Stimulated activated naive CD8-positive, alpha-beta T cell treated with anti-CD3 and anti-CD28 coated beads, Interleukin-15, Interleukin-2, amounts not matched to agents 100 ng/mL and 50 ng/mL, for 24 hours (primary cell): ENCODE data around the gene CCP110.

Source experiments
- H3K27ac Mint-ChIP-seq: one replicate; pipeline ENCODE4 v1.8.0; 2021; ENCODE audit warnings: mild to moderate bottlenecking, mixed read lengths
- H3K27me3 Mint-ChIP-seq: one replicate; pipeline ENCODE4 v1.8.0; 2021; ENCODE audit warnings: mixed read lengths
- H3K36me3 Mint-ChIP-seq: one replicate; pipeline ENCODE4 v1.8.0; 2021; ENCODE audit warnings: low read depth, mixed read lengths
- H3K4me1 Mint-ChIP-seq: one replicate; pipeline ENCODE4 v1.8.0; 2021; ENCODE audit warnings: low read depth, mixed read lengths
- H3K4me3 Mint-ChIP-seq: one replicate; pipeline ENCODE4 v1.8.0; 2021; ENCODE audit warnings: mild to moderate bottlenecking, mixed read lengths
- H3K9me3 Mint-ChIP-seq: one replicate; pipeline ENCODE4 v1.8.0; 2021; ENCODE audit warnings: mixed read lengths

Gene CCP110

DNA sequence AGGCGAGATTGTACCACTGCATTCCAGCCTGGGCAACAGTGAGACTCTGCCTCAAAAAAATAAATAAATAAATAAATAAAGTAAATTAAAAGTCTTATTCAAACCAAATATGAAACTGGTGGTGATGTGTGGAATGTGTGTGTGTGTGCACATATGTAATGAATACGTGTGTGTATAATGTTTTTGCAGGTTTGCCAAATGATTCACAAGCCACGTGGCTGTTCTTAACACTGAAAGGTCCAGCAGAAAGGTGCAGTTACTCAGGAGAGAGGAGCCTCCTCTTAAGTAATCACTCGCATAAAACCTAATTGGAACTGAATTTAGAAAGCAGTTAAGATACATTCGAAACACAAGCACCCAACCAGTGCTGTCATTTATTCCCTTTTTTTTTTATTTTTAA, 24.7 kb upstream of the CCP110 start:
- no peak overlapping the region for H3K4me3 Mint-ChIP-seq
- no peaks in the 10 kb centered on the region for H3K9me3 Mint-ChIP-seq
- H3K36me3 Mint-ChIP-seq = peaks cover 45% of the 10 kb centered on the region
- no peaks in the 10 kb centered on the region for H3K27me3 Mint-ChIP-seq
- H3K4me1 Mint-ChIP-seq = peaks cover 5% of the 10 kb centered on the region
- no peak overlapping the region for H3K27ac Mint-ChIP-seq

DNA sequence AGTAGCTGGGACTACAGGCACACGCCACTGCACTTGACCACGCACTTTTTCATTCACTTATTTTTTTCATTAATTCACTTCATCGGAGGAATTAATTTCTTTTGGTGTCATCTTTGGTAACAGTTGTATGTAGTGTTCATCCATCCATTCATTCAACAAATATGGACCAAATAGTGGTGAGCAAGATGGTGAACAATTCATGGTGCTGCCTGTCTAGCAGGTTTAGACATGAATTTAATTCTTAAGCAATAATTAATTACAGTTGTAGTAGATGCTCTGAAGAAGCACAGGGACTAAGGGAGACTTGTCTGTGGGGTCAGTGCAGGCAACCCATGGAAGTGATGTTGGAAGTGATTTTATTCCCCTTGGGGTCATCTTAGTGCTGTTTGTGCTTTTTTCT, 24.3 kb upstream of the CCP110 start:
- H3K4me1 Mint-ChIP-seq = no peaks in the 10 kb centered on the region
- no peak overlapping the region for H3K4me3 Mint-ChIP-seq
- H3K9me3 Mint-ChIP-seq = no peaks in the 10 kb centered on the region
- H3K27ac Mint-ChIP-seq = no peak overlapping the region
- no peaks in the 10 kb centered on the region for H3K27me3 Mint-ChIP-seq
- peaks cover 48% of the 10 kb centered on the region for H3K36me3 Mint-ChIP-seq

DNA sequence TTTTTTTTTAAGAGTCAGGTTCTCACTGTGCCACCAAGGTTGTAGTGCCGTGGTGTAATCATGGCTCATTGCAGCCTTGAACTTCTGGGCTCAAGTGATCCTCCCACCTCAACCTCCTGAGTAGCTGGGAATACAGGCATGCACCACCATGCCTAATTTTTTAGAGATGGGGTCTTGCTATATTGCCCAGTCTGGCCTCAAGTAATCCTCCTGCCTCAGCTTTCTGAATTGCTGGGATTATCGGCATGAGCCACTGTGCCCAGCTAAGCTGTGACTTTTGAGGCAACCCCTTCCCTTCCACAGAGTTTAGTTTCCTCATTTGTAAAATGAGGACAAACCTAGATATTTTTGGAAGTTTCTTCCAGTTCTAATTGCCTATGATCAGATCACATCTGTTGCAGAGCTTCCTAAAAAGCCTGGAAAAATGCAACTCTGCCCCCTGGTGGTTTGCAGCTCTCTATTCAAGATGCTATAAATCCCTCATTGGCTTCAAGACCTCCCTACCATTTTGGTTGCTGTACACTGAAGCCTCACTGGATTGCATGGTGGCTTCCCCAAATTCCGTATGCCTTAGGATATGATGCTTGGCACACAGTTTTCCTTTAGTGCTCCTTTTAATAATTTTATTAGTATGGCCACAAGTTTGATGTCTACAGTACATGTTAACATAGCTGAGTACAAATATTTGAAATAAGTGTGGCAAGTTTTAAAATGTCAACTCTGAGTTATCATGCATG, 21.2 kb upstream of the CCP110 start:
- no peak overlapping the region for H3K27ac Mint-ChIP-seq
- H3K4me3 Mint-ChIP-seq = no peak overlapping the region
- no peaks in the 10 kb centered on the region for H3K9me3 Mint-ChIP-seq
- no peaks in the 10 kb centered on the region for H3K4me1 Mint-ChIP-seq
- H3K27me3 Mint-ChIP-seq = no peaks in the 10 kb centered on the region
- H3K36me3 Mint-ChIP-seq = peaks cover 52% of the 10 kb centered on the region

DNA sequence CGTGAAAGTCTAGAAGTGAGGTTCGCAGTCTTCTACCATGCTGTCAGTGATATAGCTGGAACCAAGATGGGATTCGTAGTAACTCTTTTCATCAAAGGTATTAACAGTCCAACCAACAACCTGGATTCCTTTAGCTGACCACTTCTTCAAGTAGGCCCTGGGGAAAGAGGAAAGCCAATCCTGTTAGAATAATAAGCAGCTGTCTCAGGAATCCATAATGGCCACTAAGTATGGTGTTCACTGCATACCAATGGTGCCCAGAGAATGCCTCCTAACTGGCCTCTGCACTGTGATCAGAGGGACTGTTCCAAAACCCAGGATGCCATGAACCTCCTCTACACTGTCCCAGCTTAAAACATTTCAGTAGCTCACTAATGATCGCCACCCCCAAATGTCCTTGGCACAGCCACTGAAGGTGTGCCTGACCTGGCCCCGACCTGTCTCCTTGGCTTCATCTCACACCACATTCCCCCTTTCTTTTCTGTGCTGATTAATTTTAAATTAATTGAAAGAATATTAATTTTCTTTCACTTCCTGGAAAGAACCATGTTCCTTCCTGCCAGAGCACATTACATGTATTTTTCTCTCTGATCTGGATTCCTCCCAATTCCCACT, 20.2 kb upstream of the CCP110 start:
- H3K36me3 Mint-ChIP-seq = peaks cover 57% of the 10 kb centered on the region
- H3K27ac Mint-ChIP-seq = no peak overlapping the region
- H3K4me3 Mint-ChIP-seq = no peak overlapping the region
- H3K27me3 Mint-ChIP-seq = no peaks in the 10 kb centered on the region
- H3K9me3 Mint-ChIP-seq = no peaks in the 10 kb centered on the region
- no peaks in the 10 kb centered on the region for H3K4me1 Mint-ChIP-seq

DNA sequence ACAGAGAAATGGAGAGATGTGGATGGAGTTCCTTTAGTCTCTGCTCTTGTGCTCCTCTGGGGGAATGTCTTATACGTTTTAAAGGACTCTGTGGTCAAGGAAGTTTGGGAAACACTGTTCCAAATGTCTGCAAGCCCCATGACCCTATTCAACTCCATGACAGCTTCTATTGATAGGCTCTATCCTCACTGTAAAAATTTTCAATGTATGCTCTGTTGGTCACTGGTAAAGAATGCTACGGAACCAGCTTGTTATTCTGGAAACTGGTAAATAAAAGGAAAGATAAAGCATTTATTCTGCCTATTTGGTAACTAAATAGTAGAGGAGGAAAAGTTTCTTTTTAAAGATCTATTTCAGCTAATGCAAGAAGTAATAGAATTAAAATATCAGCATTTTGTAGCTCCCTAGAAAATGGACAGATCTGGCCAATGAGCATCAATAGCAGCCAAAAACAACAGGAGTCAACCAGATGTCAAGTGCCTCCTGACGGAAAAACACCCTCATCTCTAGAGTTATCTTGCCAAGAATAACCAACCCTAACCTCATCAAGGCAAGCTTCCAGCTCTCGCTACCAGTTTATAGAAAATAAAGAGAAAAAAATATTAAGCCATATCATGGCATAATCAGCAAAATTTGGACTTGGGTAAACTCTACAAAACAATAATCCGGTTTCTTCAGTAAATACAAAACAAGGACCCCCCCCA, 18.0 kb upstream of the CCP110 start:
- Mint-ChIP-seq H3K9me3 (no peaks in the 10 kb centered on the region), H3K36me3 (peaks cover 52% of the 10 kb centered on the region), H3K27ac (no peak overlapping the region), H3K27me3 (no peaks in the 10 kb centered on the region), H3K4me1 (no peaks in the 10 kb centered on the region), H3K4me3 (no peak overlapping the region)

DNA sequence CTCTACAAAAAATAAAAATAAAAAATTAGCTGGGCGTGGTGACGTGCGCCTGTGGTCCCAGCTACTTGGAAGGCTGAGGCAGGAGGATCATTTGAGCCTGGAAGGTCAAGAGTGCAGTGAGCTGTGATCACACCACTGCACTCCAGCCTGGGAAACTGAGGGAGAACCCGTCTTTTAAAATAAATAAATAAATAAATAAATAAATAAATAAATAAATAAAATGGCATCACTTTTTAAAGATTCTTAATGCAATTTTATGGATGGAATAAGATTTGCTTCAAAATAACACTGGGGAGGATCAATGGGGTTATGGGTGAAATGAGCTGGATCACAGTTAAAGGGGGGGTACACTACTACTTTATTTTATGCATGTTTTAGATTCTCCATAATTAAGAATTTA, 16.8 kb upstream of the CCP110 start:
- H3K27ac Mint-ChIP-seq = no peak overlapping the region
- H3K9me3 Mint-ChIP-seq = no peaks in the 10 kb centered on the region
- no peaks in the 10 kb centered on the region for H3K27me3 Mint-ChIP-seq
- H3K36me3 Mint-ChIP-seq = peaks cover 51% of the 10 kb centered on the region
- no peak overlapping the region for H3K4me3 Mint-ChIP-seq
- no peaks in the 10 kb centered on the region for H3K4me1 Mint-ChIP-seq

DNA sequence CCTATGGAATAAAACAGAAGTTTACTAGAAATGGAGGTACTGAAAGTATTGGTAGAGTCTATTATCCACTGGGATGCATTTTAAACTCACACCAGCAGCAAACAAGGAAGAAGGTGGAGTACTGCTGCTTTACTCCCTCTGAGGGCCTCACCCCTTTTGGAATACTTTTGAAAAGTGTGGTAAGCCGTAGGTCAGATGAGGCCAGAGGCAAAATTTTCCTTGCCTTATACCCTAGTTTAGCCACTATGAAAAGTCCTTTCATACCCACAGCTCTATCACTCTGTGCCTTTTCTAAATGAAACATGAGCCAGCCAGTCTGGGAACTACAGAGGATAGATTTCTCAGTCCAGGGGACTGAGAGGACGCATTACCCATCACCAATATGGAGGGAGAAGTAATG, 15.9 kb upstream of the CCP110 start:
- Mint-ChIP-seq H3K27me3 (no peaks in the 10 kb centered on the region), H3K4me1 (no peaks in the 10 kb centered on the region), H3K9me3 (no peaks in the 10 kb centered on the region), H3K27ac (no peak overlapping the region), H3K36me3 (peaks cover 51% of the 10 kb centered on the region), H3K4me3 (no peak overlapping the region)

DNA sequence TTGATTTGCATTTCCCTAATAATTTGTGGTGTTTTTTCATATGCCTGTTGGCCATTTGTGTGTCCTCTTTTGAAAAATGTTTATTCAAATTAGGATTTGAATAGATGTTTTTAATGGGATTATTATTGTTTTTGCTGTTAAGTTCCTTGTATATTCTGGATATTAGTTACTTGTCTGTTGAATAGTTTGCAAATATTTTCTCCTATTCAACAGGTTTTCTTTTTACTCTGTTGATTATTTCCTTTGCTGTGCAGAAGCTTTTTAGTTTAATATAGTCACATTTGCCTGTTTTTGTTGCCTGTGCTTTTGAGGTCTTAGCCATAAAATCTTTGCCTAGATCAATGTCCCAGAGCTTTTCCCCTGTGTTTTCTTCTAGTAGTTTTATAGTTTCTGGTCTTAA, 11.4 kb upstream of the CCP110 start:
- Mint-ChIP-seq H3K4me3 (no peak overlapping the region), H3K36me3 (peaks cover 59% of the 10 kb centered on the region), H3K4me1 (peaks cover 13% of the 10 kb centered on the region), H3K27me3 (no peaks in the 10 kb centered on the region), H3K9me3 (no peaks in the 10 kb centered on the region), H3K27ac (no peak overlapping the region)

DNA sequence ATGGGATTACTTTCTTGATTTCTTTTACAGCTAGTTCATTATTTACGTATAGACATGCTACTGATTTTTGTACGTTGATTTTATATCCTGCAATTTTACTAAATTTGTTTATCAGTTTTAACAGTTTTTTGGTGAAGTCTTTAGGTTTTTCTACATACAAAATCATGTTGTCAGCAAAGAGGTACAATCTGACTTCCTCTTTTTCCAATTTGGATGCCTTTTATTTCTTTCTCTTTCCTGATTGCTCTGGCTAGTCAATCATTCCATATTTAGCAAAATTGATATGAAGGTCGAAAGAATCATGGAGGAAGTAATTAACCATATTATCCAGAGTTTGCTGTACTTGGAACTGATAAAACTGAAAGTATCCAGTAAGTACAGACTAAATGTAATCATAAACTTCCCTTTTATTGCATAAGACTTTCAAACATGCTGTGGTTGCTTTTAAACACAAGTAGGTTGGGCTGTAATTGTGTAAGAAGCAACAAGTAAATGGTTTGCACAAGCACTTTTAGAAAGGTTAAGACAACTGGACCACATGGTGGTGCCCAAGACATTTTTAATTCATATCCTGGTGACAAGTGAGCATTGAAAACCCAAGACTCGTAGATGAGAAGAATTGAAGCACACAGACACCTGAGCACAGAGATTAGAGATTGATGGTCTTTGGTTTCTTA, 10.2 kb upstream of the CCP110 start:
- no peaks in the 10 kb centered on the region for H3K9me3 Mint-ChIP-seq
- H3K27ac Mint-ChIP-seq = no peak overlapping the region
- peaks cover 58% of the 10 kb centered on the region for H3K36me3 Mint-ChIP-seq
- H3K4me3 Mint-ChIP-seq = no peak overlapping the region
- H3K4me1 Mint-ChIP-seq = peaks cover 22% of the 10 kb centered on the region
- no peaks in the 10 kb centered on the region for H3K27me3 Mint-ChIP-seq

DNA sequence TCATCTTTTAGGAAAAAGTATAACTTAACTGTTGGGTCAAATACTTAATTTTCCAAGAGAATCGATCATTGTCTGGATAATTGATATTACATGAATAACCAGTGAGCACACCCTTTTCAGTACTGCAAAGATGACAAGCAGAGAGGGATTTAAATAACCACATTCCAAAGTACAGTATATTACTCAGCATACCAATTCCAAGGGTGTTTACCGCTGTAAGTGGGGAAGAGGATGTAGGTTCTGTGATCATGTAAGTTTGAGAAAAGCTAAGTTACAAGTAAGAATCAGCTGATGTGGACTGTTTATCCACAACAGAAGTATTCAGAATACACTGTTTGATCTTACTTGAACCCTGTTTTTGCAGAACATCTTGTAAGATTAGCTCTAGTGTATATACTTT, 8.0 kb upstream of the CCP110 start:
- H3K27ac Mint-ChIP-seq = no peak overlapping the region
- no peak overlapping the region for H3K4me3 Mint-ChIP-seq
- no peaks in the 10 kb centered on the region for H3K27me3 Mint-ChIP-seq
- H3K4me1 Mint-ChIP-seq = peaks cover 40% of the 10 kb centered on the region
- no peaks in the 10 kb centered on the region for H3K9me3 Mint-ChIP-seq
- H3K36me3 Mint-ChIP-seq = peaks cover 60% of the 10 kb centered on the region

DNA sequence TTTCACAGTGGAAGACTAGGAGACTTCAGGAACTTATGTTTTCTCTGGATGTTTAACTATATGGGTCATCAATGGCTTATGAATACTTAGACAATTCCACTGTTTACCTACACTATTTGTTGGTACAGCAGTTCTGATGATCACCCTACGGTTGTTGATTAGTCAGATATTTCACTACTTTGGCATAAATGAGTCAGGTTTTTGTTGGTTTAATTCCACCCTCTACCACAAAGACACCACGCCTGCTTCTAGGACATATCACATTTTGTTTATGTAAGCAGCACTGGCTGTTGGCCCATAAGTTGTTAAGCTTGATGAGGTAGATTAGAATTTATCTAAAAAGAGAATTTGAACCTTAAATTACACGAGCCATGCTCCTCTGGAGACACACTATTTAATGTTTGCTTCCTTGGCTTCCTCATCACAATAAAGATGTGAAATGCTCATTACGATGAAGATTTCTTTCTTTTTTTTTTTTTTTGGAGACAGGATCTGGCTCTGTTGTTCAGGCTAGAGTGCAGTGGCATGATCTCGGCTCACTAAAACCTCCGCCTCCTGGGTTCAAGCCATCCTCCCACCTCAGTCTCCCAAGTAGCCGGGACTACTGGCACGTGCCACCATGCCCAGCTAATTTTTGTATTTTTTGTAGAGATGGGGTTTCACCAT, 6.2 kb upstream of the CCP110 start:
- H3K27ac Mint-ChIP-seq = no peak overlapping the region

DNA sequence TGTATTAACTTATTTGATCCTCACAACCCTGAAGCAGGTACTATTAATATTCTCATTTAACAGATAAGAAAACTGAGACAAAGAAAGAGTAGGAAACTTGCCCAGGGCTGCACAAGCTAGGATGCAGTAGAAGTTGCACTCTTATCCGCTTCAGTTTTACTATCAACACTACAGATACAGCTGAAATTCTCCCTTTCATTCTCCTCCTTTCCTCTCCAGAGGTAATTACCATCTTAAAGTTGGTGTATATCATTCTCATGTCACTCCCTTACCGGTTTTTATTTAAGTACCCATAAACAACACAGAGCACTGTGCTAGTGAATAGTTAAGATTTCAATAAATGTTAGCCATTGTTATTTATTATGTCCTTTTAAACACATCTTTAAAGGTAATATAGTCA, 5.4 kb upstream of the CCP110 start:
- peaks cover 53% of the 10 kb centered on the region for H3K4me1 Mint-ChIP-seq

More for the DNA sequence above, 6.2 kb upstream of the CCP110 start:
- H3K36me3 Mint-ChIP-seq = peaks cover 52% of the 10 kb centered on the region
- H3K4me3 Mint-ChIP-seq = no peak overlapping the region
- H3K27me3 Mint-ChIP-seq = no peaks in the 10 kb centered on the region
- H3K9me3 Mint-ChIP-seq = no peaks in the 10 kb centered on the region
- H3K4me1 Mint-ChIP-seq = peaks cover 52% of the 10 kb centered on the region

DNA sequence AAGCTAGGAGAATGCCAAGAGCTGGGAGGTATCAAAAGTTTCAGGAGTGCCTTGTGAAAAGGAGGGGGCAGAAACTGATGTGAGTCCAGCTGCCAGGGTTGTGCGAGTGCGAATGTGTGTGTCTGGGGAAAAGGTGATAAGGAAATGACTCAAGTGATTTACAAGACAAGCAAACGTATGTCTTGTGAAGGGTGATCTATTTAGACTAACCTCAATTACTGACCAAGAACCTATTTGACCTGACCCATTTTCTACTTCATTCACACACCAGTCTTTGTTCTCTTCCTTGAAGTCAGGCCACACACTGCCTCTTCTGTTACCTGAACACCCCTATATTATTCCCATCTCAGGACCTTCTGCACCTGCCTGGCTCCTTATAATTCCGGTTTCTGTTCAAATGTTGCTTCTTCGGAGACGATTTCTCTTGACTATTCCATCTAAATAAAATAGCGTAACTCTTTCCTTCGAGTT, 2.8 kb upstream of the CCP110 start:
- Mint-ChIP-seq H3K4me1 (peaks cover 61% of the 10 kb centered on the region), H3K27ac (peak overlapping the region; percentile 86)

More for the DNA sequence above, 5.4 kb upstream of the CCP110 start:
- Mint-ChIP-seq H3K27me3 (no peaks in the 10 kb centered on the region), H3K9me3 (no peaks in the 10 kb centered on the region), H3K36me3 (peaks cover 43% of the 10 kb centered on the region), H3K27ac (no peak overlapping the region), H3K4me3 (no peak overlapping the region)

DNA sequence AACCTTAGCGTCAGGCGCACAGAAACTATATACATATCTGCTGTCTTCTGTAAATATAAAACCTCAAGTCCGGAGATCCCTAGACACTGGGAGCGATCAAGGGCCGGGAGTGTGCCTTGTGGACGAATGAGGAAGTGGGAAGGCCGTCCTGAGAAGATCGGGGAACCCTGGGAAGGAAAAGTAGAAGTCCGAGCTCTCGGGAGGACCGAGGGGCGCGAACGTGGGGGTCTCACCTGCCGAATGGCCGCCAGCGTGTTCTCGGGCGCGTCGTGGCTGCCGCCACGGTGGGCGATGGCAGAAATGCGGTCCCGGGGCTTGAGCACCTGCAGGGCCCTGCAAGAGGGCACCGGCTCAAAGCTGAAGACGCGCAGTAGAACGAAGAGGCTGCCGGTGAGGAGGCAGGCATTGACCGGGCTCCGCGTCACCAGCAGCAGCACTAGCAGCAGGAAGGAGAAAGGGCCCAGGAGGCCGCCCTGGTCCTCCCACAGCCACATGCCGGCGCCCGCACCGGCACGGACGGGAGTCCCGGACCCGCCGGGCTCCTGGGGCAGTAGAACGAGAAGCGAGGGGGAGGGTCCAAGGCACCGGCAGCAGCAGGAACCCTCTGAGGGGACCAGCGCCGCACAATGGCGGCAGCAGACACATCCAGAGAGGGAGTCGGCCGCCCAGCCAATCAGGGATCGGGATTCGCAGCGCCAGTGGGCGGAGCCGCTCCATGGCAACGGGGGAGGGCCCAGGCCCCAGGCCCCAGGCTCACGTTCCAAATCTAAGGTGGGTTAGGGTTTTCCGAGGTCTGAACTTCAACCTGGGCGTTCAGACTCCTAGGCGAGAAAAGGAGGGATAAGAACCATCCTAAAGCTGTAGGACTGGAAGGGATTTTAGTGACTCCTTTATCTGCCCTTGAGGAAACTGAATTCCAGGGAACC, 2.0 kb upstream of the CCP110 start, which contains the start of gene GDE1:
GDE1 (minus strand) TSS at position 628 of the 926 bp plus-strand sequence; CDS start at position 494, 134 bp downstream.
- peaks cover 25% of the 10 kb centered on the region for H3K36me3 Mint-ChIP-seq
- H3K4me1 Mint-ChIP-seq = peaks cover 62% of the 10 kb centered on the region
- H3K9me3 Mint-ChIP-seq = no peaks in the 10 kb centered on the region
- no peaks in the 10 kb centered on the region for H3K27me3 Mint-ChIP-seq
- peak within 1 kb of the TSS; percentile 91 for H3K4me3 Mint-ChIP-seq
- peak within 1 kb of the TSS; percentile 86 for H3K27ac Mint-ChIP-seq

More for the DNA sequence above, 2.8 kb upstream of the CCP110 start:
- H3K4me3 Mint-ChIP-seq = peak overlapping the region; percentile 91
- no peaks in the 10 kb centered on the region for H3K9me3 Mint-ChIP-seq
- H3K27me3 Mint-ChIP-seq = no peaks in the 10 kb centered on the region
- H3K36me3 Mint-ChIP-seq = peaks cover 33% of the 10 kb centered on the region
